ENCODE measurements around the gene TMEM39A.

The TMEM39A gene

DNA sequence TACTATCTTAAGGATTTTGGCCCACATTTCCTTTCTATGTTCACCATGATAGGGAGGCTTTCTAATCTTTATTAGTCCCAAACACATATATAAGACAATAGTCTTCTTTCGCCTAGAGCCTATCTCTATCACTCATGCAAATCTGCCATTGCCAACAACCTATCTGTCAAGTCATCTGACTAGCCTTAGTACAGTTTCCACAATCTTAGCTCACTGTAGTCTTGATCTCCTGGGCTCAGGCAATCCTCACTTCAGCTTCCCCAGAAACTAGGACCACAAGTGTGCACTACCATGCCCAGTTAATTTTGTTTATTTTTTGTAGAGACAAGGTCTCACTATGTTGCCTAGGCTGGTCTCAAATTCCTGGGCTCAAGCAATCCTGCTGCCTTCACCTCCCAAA, 6.9 kb downstream of the TMEM39A start:
- no peak for DNase-seq (ENCODE audit: low read depth in 2 of 2)

- DNase-seq (ENCODE audit: low read depth in 2 of 2), result no peak
These were observed 9.6 kb downstream of the TMEM39A start for GRCh38 chr3:119453822-119454221.

GRCh38 chr3:119444590-119444989, 18.8 kb downstream of the TMEM39A start:
- DNase-seq (ENCODE audit: low read depth in 2 of 2), result no peak

DNA sequence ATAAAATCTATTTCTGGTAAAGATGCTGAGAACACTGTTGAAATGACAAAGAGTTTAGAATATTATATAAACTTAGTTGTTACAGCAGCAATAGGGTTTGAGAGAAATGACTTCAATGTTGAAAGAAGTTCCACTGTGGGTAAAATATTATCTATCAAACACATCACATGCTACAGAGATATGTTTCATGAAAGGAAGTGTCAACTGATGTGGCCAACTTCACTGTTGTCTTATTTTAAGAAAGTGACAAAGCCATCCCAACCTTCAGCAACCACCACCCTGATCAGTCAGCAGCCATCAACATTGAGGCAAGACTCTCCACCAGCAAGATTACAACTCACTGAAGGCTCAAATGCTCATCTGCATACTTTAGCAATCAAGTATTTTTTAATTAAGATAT, 20.2 kb downstream of the TMEM39A start:
- DNase-seq (ENCODE audit: low read depth in 2 of 2), result no peak

- DNase-seq (ENCODE audit: low read depth in 2 of 2), result no peak
These were observed 25.6 kb downstream of the TMEM39A start for GRCh38 chr3:119437691-119438258.

- no peak for DNase-seq (ENCODE audit: low read depth in 2 of 2)
These were observed 26.4 kb downstream of the TMEM39A start for GRCh38 chr3:119436977-119437376.

- no peak for DNase-seq (ENCODE audit: low read depth in 2 of 2)
These were observed 28.7 kb downstream of the TMEM39A start for GRCh38 chr3:119434703-119435102.

GRCh38 chr3:119433613-119434325, 29.6 kb downstream of the TMEM39A start:
- DNase-seq (ENCODE audit: low read depth in 2 of 2), result no peak

- DNase-seq (ENCODE audit: low read depth in 2 of 2), result no peak
These were observed 34.9 kb downstream of the TMEM39A start for GRCh38 chr3:119428538-119428937.

- DNase-seq (ENCODE audit: low read depth in 2 of 2), result no peak
These were observed 35.7 kb downstream of the TMEM39A start for GRCh38 chr3:119427669-119428068.

DNA sequence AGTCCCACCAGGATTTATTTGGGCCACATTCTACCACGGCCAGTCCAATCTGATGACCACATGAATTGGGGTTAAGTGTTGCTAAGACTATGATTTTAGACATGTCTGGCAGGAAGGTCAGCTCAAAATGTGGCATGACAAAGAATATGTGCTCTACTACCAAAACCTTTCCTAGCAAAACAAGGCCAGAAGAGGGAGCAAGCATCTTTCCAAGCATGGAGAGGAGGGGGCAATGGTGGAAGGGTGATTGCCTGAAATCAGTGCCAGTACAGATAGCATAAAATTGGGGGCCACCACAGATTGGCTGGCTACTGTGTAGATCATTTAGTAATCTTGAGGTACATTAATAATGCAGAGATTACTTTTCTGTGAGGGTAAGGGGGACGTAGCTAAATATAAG, 43.2 kb downstream of the TMEM39A start:
- DNase-seq (ENCODE audit: low read depth in 2 of 2), result no peak

GRCh38 chr3:119418641-119419040, 44.8 kb downstream of the TMEM39A start:
- DNase-seq (ENCODE audit: low read depth in 2 of 2), result no peak

- no peak for DNase-seq (ENCODE audit: low read depth in 2 of 2)
These were observed 45.5 kb downstream of the TMEM39A start for GRCh38 chr3:119417771-119418512.

DNA sequence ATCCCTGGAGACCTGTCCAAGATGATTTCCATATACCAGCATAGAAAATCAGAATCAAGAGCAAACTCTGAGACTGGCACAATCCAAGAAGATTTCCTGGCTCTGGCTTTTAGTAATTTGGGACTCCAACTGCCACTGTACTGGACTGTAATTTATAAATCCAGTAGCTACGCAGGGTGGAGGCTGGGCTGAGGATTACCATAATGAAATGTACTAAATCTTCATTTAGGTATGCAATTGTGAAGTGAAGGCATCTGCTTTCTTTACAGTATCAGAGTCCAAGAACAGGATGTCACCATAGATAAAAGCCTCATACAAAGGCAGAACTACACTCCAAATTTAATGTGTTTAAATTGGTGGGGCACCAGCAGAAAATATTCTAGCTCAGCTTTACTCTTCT, 46.5 kb downstream of the TMEM39A start:
- no peak for DNase-seq (ENCODE audit: low read depth in 2 of 2)

DNA sequence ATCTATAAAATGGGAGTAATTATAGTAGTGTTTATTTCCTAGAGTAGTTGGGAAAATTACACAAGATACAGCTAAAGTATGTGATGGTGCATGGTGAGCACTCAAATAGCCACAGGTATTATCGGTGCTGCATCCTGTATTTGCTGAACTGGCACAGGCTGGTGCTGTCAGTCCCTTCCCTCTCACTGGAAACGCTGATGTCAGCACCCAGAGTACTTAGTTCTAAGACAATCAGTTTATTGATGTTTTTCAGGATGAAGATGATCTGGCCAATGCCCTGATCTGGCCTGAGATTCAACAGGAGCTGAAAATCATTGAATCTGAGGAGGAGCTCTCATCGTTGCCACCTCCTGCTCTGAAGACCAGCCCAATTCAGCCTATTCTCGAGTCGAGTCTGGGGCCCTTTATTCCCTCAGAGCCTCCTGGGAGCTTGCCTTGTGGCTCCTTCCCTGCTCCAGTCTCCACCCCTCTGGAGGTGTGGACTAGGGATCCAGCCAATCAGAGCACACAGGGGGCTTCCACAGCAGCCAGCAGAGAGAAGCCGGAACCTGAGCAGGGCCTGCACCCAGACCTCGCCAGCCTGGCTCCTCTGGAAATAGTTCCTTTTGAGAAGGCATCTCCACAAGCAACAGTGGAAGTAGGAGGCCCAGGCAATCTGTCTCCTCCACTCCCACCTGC, 49.7 kb downstream of the TMEM39A start:
- no peak for DNase-seq (ENCODE audit: low read depth in 2 of 2)

GRCh38 chr3:119409844-119410243, 53.6 kb downstream of the TMEM39A start:
- DNase-seq (ENCODE audit: low read depth in 2 of 2), result no peak

GRCh38 chr3:119408243-119408950, 55.0 kb downstream of the TMEM39A start:
- DNase-seq (ENCODE audit: low read depth in 2 of 2), result no peak

- DNase-seq (ENCODE audit: low read depth in 2 of 2), result no peak
These were observed 58.1 kb downstream of the TMEM39A start for GRCh38 chr3:119405315-119405714.

DNA sequence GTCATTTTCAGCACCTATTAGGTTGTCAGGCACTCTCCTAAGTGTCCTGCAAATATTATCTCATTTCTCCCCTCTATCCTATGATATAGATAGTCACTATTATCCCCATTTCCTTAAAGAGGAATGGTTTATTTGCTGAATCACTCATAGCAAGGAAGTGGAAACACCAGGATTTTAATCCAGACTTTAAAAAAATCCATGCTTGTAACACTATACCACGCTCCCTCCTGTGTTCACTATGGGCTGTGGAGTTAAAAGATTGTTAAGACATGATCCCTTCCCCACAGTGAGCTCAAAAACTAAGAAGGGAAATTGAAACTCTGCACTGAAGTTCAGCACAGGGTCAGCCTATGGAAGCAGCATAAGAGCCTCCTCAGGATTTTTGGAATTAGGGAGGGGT, 60.2 kb downstream of the TMEM39A start:
- DNase-seq (ENCODE audit: low read depth in 2 of 2), result no peak

DNA sequence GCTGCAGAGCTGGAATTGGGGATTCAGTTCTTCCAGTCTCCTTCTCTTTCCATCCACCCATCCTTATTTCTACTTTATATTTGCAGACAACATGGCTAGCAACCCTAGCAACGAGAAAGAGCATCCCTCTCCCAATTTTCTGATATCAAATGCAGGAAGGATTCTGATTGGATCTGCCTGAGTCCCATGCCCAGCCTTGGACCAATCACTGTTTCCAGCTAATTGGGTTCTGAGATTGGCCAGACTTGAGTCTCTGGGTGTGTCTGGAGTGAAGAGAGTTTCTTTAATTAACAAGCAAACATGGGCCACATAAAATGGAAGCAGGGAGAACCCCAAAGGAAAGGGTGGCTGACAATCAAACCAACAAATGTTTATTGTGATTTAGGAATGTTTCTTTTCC, 60.6 kb downstream of the TMEM39A start:
- DNase-seq (ENCODE audit: low read depth in 2 of 2), result no peak

DNA sequence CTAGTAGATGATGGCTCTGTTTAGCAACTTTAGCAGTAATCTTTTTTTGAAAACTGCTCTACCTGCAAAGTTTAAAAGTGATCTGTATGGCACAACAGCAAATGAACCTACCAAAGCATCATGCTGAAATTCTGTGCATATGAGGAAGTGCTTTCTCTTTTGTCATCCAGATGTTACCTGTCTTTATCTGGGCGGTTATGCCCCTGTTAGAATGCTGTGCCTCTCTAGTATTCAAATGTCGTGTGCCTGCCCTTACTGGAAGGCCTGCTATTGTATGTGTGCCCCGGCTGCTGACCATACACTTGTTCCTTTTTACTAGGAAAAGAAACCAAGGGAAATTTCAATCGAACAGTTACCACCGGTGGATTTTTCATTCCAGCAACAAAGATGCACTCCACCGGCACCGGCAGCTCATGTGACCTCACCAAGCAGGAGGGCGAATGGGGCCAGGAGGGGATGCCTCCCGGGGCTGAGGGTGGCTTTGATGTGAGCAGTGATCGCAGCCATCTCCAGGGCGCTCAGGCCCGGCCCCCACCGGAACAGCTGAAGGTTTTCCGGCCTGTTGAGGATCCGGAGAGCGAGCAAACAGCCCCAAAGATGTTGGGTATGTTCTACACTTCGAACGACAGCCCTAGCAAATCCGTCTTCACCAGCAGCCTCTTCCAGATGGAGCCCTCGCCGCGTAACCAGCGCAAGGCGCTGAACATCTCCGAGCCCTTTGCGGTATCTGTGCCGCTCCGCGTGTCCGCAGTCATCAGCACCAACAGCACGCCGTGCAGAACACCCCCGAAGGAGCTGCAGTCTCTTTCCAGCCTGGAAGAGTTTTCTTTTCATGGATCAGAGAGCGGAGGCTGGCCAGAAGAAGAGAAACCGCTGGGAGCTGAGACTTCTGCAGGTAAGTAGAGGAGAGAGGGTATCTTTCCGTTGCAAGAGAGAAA, 61.6 kb downstream of the TMEM39A start:
- DNase-seq (ENCODE audit: low read depth in 2 of 2), result no peak

All from activated CD4-positive, alpha-beta T cell treated with anti-CD3 and anti-CD28 coated beads for 24 hours (primary cell).